Vagina (tissue), 2 donors: Measurements from ENCODE around the gene ELMO2.
A peak's percentile ranks its signal among the peaks of the same experiment; 100 is the strongest.

Source experiments
- CTCF ChIP-seq, 3 experiments: fragments of 450-650 bp in 2 of 3; fragments of 200-600 bp in 1 of 3; sonication (generic) in 1 of 3; IDR thresholded peaks; one replicate each; pipeline ENCODE4 v1.5.1; 2017 to 2019; ENCODE audit warnings: antibody characterized with exemption in 3 of 3, mild to moderate bottlenecking in 2 of 3, moderate library complexity in 2 of 3
- POLR2A ChIP-seq, 2 donors: fragments of 450-650 bp; IDR thresholded peaks; one replicate each; pipeline ENCODE4 v1.6.1; 2017; ENCODE audit warnings: antibody characterized with exemption in 2 of 2, mild to moderate bottlenecking in 2 of 2, moderate library complexity in 2 of 2
- POLR2AphosphoS5 ChIP-seq, 2 donors: sonication (generic); formaldehyde crosslinking; IDR thresholded peaks; one replicate each; pipeline ENCODE4 v1.9.0; 2017; ENCODE audit warnings: antibody characterized with exemption in 2 of 2, mild to moderate bottlenecking in 2 of 2, low read depth in 1 of 2; ENCODE audit not compliant: insufficient read depth in 1 of 2

GRCh38 chr20:46400253-46400652 lies 6.2 kb downstream of the ELMO2 start:
- TF ChIP-seq POLR2AphosphoS5 (IDR thresholded peaks at IDR 0.05; ENCODE audit: insufficient read depth in 1 of 2, low read depth in 1 of 2) (peak in 1 of 2 donors; percentile 77), CTCF (IDR thresholded peaks at IDR 0.05) (no peak), POLR2A (IDR thresholded peaks at IDR 0.05) (no peak)
